Lung (tissue), 12 donors: ENCODE measurements around the gene AREG. TPM values are rescaled to one million over a fixed set of nuclear protein-coding genes. Genes with fewer than 3 reads are reported as not detected.

ENCODE experiments used
- ATAC-seq: fragments of 200-7000 bp; cut with Tn5 transposase; one replicate; pipeline ENCODE4 v1.9.1; 2020; ENCODE audit warnings: moderate number of reproducible peaks; ENCODE audit not compliant: insufficient read depth, low FRiP score
- DNase-seq, 3 donors: peaks; one replicate each; pipeline ENCODE4 v3.0.0-alpha.2; 2013 to 2017
- H3K27ac ChIP-seq, 2 donors: one replicate each; pipeline ENCODE4 v1.5.1; 2013; ENCODE audit warnings: mild to moderate bottlenecking in 2 of 2, moderate library complexity in 2 of 2, control low read depth in 1 of 2, inconsistent platforms in 1 of 2, low read depth in 1 of 2, low read length in 1 of 2
- H3K27me3 ChIP-seq, 3 donors: one replicate each; pipeline ENCODE4 v1.5.1; 2013; ENCODE audit warnings: low read length in 2 of 3; ENCODE audit not compliant: control insufficient read depth in 3 of 3, insufficient read depth in 3 of 3
- H3K36me3 ChIP-seq, 4 donors: one replicate each; pipeline ENCODE4 v1.5.1; 2013; ENCODE audit warnings: low read length in 4 of 4, mild to moderate bottlenecking in 1 of 4, moderate library complexity in 1 of 4; ENCODE audit not compliant: control insufficient read depth in 4 of 4, insufficient read depth in 4 of 4
- H3K4me1 ChIP-seq, 5 donors: one replicate each; pipeline ENCODE4 v1.5.1; 2013; ENCODE audit warnings: low read length in 5 of 5, mild to moderate bottlenecking in 2 of 5, moderate library complexity in 1 of 5; ENCODE audit not compliant: control insufficient read depth in 5 of 5, insufficient read depth in 5 of 5
- H3K4me3 ChIP-seq: one replicate; pipeline ENCODE4 v1.5.1; 2013; ENCODE audit warnings: mild to moderate bottlenecking, control low read depth, moderate library complexity
- H3K9ac ChIP-seq, 2 donors: one replicate each; pipeline ENCODE4 v1.5.1; 2013; ENCODE audit warnings: low read length in 2 of 2, control low read depth in 1 of 2; ENCODE audit not compliant: insufficient read depth in 1 of 2
- H3K9me3 ChIP-seq, 4 donors: one replicate each; pipeline ENCODE4 v1.5.1; 2013; ENCODE audit warnings: low read length in 3 of 4, mild to moderate bottlenecking in 1 of 4, moderate library complexity in 1 of 4; ENCODE audit not compliant: control insufficient read depth in 4 of 4, insufficient read depth in 3 of 4
- WGBS, 2 donors: extraction: QIAGEN DNeasy Blood & Tissue Kit; methylation state at CpG; one replicate each; pipeline ENCODE4 v1.1.7; 2013; 5-methylcytosine and 5-hydroxymethylcytosine counted together
- polyA plus RNA-seq, 2 donors: library from polyadenylated mRNA; stranded (reverse); fragments of 200-250 nt; gene quantifications; one replicate each; pipeline ENCODE4 v1.2.1, GENCODE V29; 2013
- total RNA-seq, 2 donors: library from RNA; depleted of rRNA in 1 of 2; stranded (reverse); fragments of >200 nt in 1 of 2; gene quantifications; one replicate each; pipeline ENCODE4 v1.2.1, GENCODE V29; 2014 to 2021
- TF ChIP-seq, protein P1 (sequence below): IDR thresholded peaks from 2 replicates; pipeline ENCODE4 v1.5.1; 2012; ENCODE audit warnings: mild to moderate bottlenecking; ENCODE audit errors: control extremely low read depth, extremely low read depth
- donor health status: control.
- donor health status: control.
- donor health status: Bipolar disorder and iron deficiency.
- donor health status: healthy.
- donor health status: DM: yes; HTN: yes; CAD: no.

Gene AREG
- total and polyA plus RNA-seq, 4 donors: 3.3 to 44.0 (median 13.6) TPM

DNA sequence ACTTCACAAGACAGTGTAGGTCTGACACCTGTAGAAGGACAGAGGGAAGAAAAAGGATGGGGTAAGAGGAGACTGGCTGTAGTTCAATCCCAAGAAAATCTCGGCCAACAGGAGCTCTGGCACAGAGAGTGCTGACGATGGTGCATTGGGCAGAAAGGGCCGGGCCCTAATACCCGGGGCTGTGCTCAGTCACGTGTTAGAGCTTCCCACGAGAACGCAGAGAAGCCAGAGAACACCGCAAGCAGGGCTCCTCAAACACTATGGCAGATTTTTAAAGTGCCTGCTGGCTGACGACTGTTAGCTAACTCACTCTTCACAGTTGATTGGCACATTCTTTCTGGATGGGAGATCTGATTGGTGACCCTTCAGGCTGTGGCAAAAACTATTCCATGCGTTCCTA lies 44.5 kb upstream of the AREG start:
- Histone ChIP-seq H3K9ac (no peak overlapping the region), H3K27ac (no peak overlapping the region), H3K36me3 (no peaks in the 10 kb centered on the region), H3K27me3 (no peaks in the 10 kb centered on the region), H3K4me1 (no peaks in the 10 kb centered on the region), H3K9me3 (no peaks in the 10 kb centered on the region), H3K4me3 (no peak overlapping the region)
- DNase-seq (no peak), ATAC-seq (no peak)
- TF ChIP-seq, protein P1, sequence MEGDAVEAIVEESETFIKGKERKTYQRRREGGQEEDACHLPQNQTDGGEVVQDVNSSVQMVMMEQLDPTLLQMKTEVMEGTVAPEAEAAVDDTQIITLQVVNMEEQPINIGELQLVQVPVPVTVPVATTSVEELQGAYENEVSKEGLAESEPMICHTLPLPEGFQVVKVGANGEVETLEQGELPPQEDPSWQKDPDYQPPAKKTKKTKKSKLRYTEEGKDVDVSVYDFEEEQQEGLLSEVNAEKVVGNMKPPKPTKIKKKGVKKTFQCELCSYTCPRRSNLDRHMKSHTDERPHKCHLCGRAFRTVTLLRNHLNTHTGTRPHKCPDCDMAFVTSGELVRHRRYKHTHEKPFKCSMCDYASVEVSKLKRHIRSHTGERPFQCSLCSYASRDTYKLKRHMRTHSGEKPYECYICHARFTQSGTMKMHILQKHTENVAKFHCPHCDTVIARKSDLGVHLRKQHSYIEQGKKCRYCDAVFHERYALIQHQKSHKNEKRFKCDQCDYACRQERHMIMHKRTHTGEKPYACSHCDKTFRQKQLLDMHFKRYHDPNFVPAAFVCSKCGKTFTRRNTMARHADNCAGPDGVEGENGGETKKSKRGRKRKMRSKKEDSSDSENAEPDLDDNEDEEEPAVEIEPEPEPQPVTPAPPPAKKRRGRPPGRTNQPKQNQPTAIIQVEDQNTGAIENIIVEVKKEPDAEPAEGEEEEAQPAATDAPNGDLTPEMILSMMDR: no peak
- 76 to 92% methylated on average over 10 of the region's 10 CpGs for WGBS, 2 donors

DNA sequence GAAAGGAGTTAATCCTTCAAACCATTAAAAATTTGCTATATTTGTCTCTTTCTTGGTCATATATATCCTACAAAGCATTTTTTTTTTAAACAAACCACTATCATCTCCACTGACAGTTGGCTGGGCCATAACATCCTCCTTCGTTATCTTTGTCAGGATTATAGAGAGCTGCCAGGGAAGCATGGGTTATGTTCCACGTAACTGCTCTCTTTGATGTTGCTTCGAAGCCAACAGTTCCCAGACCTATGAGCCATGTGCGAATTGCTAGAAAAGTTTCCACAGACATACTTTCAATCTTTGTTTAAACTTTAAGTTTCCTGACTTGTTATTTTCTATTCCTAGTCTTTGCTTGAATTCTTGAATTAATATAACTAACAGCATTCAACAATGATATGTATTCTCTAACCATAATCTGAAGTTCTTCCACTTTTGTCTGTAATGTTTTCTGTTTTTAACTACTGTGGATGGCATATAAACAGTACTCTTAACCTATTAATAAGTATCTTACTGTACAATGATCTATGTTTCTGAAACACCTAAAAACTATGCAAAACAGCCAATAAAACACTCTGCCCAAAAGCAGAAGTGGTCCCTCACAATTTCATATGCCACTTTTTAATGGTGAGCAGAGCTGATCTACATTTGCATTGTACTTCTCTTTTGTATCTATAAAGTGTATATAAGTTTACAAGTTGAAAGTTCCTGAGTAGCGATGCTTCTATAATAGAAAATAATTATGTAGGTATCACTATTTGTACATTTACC lies 42.1 kb upstream of the AREG start:
- Histone ChIP-seq H3K9ac (no peak overlapping the region), H3K9me3 (no peaks in the 10 kb centered on the region), H3K4me3 (no peak overlapping the region), H3K36me3 (no peaks in the 10 kb centered on the region), H3K4me1 (no peaks in the 10 kb centered on the region), H3K27me3 (no peaks in the 10 kb centered on the region), H3K27ac (no peak overlapping the region)
- WGBS, 2 donors: 69 to 84% methylated on average over 5 of the region's 5 CpGs
- TF ChIP-seq, protein P1: no peak
- ATAC-seq: no peak
- DNase-seq: no peak

GRCh38 chr4:74407891-74408290 lies 37.0 kb upstream of the AREG start:
- H3K27me3 ChIP-seq: no peaks in the 10 kb centered on the region
- H3K36me3 ChIP-seq: no peaks in the 10 kb centered on the region
- no peak overlapping the region for H3K9ac ChIP-seq
- H3K9me3 ChIP-seq: no peaks in the 10 kb centered on the region
- H3K4me3 ChIP-seq: no peak overlapping the region
- DNase-seq (peak in 1 of 3 donors; percentile 27), ATAC-seq (no peak)
- H3K27ac ChIP-seq: no peak overlapping the region
- H3K4me1 ChIP-seq: no peaks in the 10 kb centered on the region
- TF ChIP-seq, protein P1: no peak

DNA sequence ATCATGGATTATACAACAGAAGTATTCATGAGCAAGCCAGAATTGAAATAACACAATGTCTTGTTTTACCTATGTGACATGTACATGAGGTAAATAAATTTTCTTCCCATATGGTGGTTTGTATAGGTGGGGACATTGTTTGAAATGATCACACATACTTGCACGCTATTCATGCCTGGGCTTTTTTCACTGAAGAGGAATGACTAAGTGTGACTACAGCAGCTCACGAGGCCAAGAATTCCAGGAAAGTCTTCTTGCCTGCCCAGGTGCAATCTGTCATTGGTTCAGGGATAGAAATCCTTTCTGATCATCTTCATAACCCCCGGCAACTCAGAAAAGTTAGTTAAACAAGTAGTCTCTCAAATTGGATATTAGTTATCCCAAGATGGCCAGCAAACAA lies 36.3 kb upstream of the AREG start:
- ATAC-seq (no peak), DNase-seq (no peak)
- TF ChIP-seq, protein P1: no peak
- Histone ChIP-seq H3K9ac (no peak overlapping the region), H3K27ac (no peak overlapping the region), H3K4me1 (no peaks in the 10 kb centered on the region), H3K9me3 (peaks cover 0 to 2% (median 0%) of the 10 kb centered on the region in 4 donors), H3K4me3 (no peak overlapping the region), H3K27me3 (no peaks in the 10 kb centered on the region), H3K36me3 (no peaks in the 10 kb centered on the region)
- 90 to 91% methylated on average over 3 of the region's 3 CpGs for WGBS, 2 donors
